GM21526 (cell line): Measurements from ENCODE around the gene TCHHL1.
"Not testable (repeated sequence)": the region's sequence is repeated elsewhere in the genome, so short reads cannot be mapped to it uniquely, and the experiment has no call there.

Source experiments
- ATAC-seq: cut with Tn5 transposase; IDR thresholded peaks from one replicate; pipeline ENCODE4 v1.9.1; 2021; ENCODE audit warnings: moderate library complexity; ENCODE audit not compliant: unreplicated experiment, low FRiP score

TCHHL1 gene

DNA sequence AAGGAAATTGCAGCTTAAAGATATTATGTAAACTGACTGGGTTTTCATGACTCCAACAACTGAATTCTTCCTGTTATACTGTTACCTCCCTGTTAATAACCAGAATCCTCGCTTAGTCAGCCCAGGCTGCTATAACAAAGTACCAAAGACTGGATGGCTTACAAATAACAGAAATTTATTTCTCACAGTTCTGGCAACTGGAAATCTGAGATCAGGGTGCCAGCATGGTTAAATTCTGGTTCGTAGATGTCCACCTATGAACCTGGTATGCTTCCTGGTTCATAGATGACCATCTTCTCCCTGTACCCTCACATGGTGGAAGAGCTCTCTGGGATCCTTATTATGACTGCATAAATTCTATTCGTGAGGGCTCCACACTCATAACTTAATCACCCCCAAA lies 8.1 kb upstream of the TCHHL1 start:
- no peak for ATAC-seq

DNA sequence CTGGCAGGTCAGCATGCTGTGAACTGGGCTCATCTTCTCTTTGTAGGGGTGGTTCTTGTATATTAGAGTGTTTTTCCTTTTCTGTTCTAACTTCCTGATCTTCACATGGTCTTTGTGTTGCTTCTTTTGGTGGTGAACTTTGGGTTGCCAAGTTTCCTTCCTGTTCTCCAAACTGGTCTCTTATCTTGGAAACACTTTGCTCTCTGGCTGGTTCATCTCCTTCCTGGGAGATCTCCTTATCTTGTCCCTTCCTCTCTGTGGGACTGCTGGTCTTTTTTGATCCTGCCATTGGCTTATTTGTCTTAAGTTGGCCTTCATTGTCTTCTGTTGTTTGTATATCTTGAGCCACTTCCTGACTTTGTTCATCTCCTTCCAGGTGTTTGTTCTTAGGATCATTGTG lies 2.1 kb downstream of the TCHHL1 start:
- no peak for ATAC-seq

DNA sequence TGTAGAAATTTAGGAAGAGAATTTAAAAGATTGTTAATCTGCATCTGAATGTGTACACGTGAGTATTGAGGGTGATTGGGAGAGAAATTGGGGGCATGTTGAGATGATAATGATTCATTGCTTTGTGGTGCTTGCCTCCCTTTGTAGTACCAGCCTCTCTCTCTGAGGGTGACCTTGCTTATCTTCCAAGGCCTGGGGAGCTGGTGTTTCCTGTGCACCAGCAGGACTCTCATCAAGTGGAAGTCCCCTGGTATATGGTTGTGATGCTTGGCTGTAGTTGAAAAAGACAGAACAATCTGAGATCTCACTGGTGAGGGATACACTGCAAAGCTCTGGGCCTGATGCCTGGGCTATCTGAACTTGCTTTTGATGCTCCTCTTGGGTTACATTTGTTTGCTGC lies 4.0 kb downstream of the TCHHL1 start:
- ATAC-seq = no peak

DNA sequence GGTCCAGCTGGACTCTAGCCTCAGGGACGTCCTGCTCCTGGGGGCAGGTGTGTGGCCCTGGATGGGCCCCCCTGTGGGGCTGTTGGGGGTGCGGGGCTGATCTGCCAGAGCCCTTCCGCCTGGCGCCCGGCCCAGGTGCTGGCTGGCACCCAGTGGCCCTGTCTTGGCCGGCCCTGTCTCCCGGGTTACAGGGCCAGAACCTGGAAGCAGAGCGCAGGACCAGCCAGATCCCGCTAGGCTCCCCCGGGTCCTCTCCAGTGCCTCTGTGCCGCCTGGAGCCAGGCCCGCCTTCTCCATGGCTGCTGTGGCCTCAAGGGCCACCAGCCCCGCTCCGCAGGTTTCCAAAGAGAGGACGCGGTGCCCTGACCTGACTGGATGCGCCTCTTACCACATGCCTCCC lies 7.8 kb downstream of the TCHHL1 start:
- not testable (repeated sequence) for ATAC-seq

DNA sequence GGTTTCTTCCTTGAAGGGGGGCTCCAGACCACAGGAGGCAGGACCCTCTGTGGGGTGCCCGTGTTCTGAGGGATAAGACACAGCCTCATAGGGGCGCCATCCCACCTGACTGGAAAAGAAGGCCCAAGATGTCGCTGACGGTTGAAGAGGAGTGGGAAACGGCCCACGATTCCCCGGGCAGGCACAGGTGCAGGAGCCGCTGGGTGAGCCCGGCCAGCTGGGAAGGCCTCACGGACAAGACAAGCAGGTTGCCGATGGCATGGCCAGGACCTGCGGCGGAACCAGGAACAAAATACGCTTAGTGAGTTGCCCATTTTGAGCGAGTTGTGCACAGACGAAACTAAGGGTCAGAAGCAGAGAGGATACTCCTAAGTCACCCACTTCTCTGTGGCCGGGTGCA lies 8.4 kb downstream of the TCHHL1 start:
- not testable (repeated sequence) for ATAC-seq

DNA sequence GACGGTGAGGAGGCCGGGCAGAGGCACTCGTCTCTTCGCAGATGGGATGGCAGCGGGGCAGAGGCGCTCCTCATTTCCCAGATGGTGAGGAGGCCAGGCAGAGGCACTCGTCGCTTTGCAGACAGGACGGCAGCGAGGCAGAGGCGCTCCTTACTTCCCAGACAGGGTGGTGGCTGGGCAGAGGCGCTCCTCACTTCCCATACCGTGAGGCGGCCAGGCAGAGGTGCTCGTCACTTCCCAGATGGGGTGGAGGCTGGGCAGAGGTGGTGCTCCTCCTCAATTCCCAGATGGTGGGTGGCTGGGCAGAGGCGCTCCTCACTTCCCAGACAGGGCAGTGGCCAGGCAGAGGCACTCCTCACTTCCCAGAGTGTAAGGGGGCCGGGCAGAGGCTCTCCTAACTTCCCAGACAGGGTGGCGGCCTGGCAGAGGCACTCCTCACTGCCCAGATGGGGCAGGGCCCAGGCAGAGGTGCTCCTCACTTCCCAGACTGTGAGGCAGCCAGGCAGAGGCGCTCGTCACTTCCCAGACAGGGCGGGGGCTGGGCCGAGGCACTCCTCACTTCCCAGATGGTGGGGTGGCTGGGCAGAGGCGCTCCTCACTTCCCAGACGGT lies 9.9 kb downstream of the TCHHL1 start:
- ATAC-seq = no peak

DNA sequence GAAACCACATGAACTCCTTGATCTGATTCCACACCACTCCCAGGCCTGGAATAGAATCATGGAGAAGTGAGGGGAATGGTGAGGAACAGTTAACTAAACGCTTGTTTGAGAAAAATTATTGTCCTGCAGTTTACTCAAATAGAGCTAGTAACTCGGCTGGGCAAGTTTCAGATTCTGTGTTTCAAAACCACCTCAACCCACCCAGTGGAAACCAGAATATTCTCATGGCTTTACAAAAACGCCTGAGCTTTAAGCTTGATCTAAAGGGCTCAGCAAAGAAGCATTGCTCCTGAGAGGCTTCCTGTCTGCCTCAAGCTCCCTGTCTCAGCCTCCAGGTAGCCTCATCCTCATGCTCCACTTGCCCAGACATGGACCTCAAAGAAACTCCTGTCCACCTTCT lies 16.6 kb downstream of the TCHHL1 start:
- ATAC-seq = no peak

DNA sequence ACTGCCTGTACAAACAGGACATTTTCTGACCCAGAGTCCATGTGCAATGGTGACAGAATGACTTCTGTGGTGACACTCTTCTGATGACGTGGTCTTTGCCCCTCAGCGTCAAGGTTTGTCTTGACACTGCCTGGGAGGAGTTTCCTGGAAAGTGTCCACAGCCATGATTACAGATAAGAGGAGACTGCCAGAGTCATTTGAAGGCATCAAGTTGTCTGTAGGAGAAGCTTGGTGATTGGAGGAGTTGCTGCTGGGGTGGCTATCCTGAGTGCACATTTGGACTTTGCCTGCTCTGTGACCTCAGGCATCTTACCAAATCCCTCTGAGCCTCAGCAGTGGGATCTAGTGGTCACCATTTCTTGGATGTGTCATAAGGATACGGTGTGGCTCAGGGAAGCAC lies 17.7 kb downstream of the TCHHL1 start:
- ATAC-seq = no peak

DNA sequence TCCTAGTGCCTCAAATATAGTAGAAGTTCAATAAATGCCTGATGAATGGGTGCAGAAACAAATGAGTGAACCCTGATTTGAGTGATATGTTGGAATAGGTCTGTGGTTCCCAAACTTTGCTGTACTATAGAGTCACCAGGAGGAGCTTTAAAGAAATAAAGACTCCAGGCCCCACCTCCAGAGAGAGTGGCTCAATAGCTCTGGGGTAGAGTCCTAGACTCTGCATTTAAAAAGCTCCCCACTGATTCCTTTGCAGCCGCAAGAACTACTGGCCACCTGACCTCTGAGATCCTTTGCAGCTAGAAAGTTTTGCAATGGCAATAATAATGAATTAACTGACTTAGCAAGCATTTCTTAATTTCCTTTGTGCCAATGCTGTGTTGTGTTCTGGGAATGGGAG lies 20.9 kb downstream of the TCHHL1 start:
- ATAC-seq = no peak

DNA sequence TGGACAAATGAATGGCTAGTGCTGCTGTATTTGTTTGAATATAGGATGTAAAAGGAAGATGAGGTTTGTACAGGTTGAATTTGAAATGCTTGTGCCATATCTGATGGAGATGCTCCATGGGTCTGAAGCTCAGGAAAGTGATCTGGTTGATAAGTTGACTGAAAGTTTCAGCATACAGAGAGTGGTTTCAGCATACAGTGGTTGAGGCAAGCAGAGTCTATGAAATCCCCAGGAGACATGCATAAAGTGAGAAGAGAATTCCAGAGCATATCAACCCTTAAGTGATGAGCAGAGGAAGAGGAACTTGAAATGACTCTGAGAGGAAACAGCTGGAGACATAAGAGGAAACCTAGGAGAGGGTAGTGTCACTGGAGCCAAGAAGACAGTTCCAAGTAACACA lies 21.7 kb downstream of the TCHHL1 start:
- no peak for ATAC-seq

DNA sequence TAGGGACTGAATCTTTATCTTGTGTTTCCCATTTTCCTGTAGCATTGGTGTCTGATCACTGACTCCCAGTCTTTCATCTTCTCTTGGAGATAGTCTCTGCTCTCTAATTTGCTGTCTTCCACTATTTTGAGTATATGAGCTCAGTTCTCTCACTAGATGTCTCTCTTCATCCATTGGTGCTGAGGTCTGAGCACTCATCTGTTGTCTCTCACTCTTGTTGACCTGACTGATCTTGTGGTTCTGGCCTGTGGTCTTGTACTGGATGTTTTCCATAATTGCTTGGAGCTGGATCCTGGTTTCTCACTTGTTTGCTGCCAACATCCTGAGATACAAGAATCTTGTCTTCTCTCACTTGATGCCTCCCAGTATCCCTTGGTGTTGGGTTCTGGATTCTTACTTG lies 26.9 kb downstream of the TCHHL1 start:
- no peak for ATAC-seq

DNA sequence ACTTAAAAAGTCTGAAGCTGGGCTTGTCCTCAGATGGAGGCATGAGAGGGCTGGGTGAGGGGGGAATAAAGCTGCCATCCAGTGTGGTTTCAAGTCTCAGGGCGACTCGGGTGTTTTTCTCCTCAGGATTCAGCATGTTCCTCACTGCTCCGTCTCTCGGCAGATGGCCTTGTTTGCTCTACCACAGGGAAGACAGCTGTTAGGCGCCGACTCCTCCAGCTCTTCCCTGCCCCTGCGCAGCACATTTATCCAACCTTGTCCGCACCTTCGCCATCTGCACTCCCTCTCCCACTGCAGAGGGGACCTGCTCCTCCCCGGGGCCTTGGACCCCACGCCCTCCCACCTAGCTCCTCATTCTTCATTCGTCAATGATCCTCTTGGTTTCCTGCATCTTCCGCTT lies 35.5 kb downstream of the TCHHL1 start:
- ATAC-seq = no peak

DNA sequence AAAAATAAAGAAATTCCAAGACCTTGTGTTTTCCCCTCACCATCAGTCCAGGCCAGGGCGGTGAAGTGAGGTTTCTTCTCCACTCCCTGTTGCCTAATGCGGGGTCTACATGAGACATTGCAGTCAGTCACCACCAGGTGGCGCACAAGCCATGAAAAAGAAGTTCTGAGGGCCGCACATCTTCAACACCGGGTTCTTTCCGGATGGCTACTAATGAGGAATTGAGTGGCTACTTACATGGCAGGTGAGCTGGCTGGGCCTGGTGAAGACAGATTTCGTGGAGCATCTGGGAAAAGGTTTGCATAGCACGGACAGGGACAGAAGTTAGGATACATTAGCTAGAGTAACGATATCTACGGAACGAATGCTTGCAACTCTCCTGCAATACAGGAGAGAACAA lies 36.3 kb downstream of the TCHHL1 start:
- no peak for ATAC-seq

DNA sequence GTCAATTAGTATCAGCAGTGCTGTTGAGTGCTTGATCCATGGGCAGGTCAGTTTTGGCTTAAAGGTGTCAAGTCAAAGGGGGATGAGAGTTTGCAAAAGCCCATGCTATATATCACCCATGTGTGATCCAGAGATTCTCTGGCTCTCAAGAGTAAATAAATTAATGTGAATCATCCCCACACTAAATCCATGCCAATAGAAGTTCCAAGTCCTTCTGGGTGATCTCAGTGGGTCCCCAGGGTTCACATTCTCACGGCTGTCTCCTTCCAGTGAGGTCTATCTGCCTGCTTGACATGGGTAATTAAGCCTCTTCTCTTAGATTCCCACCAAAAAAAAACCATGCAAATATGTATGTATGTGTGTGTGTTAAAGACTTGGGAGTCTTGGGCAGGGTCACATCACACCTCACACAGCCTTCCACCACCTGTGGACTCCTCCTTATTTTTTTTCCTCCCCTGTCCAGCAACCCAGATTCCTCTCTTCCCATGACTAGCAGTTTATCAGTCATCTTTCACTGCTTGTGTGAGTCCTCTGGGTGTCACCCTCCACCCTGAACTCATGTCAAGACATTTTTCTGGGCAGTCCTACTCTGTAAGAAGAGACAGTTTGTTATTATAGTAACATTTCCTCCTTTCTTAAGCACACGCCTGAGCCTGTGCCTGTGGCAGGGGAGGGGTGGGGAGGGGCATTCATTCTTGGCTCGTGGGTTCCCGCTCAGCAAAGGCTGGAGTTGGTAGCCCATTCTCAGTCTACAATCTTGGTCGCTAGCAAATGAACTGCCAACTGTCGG lies 37.8 kb downstream of the TCHHL1 start:
- ATAC-seq = no peak

DNA sequence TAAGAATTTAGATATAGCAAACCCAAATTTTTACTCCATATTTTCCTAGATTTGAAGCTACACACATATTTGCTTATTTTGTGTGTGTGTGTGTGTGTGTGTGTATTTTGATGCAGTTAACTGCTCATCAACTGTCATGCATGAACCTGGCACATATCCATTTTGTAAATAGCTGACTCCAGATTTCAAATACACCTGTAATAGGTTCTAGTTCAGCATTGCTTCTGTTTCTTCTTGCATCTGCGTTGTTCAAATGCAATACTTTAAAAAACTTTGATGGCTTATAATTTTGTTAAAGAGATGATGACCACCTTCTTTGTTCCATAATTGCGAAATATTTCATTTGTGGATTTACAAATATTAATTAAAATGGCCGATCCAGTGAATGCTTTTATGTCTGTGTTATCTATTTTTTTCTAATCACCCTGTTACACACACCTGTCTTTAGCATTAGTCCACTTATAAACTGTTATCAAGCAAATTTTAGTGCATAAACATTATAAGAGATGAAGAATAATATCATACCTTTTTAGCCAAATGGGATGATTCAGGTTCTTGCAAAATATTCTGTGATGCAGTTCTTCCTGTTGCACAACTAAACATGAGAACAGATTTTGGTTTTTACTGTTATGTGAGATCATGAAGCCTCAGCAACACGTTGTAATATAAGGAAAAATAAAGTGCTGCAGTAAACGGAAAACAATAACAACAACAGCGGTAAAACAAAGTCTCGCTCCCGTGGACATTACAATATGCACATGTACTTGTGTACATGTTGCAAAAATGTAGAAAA lies 39.4 kb downstream of the TCHHL1 start:
- ATAC-seq = no peak

DNA sequence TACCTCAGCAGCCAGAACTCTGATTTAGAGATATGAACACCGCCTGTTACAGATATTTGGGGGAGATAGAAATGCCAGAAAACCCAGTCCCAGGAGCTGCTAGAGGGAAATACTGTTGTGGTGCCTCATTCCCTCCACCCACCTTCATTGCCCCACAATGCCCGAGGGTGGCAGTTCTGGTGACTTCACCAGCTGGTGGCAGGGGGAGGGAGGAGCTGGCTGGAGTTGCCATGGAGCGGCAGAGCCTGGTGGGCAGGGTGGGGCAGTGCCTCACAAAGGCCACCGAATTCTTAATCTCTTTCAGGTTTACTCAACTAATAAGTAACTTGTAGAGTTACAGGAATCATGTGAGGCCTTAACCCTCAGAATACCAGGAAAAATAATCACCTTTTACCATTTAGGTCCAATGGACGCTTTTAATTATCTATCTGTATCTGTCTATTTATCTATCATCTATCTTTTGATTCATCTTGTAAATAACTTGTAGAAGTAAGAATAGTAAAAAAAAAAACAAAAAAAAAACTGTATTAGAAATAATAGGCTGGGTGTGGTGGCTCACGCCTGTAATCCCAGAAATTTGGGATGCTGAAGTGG lies 40.4 kb downstream of the TCHHL1 start:
- ATAC-seq = no peak

DNA sequence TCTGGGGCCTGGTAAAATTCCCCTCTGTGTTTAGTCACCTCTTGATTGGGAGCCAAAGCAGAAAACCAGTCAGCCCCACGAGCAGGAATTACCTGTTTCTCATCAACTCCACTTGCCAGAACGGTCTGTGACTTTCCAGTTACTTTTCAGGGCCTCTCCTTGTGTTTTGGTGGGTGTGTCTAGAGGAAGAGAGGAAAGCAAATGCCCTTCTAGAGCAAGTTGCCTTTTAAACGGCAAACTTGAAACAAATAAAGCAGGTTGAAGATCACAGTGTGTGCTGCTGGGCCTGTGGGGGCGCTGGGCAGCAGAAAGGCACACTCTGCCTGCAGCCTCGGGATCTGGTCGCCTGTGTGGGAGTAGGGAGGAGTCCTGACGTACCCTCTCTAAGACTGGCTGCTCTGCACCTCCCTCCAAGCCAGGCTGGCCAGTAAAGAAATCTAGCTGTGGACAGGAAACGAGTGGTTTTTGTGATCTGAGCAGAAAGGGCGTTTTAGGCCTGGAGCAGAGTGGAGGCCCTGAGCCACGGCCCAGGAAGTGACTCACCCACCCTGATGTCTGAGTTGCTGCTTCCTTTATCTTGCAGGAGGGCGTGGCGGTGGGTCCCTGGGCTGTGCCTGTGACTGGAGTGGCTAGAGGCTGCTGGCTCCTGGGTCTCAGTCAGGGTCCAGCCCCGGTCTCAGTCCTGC lies 41.0 kb downstream of the TCHHL1 start:
- peak; percentile 92 for ATAC-seq

DNA sequence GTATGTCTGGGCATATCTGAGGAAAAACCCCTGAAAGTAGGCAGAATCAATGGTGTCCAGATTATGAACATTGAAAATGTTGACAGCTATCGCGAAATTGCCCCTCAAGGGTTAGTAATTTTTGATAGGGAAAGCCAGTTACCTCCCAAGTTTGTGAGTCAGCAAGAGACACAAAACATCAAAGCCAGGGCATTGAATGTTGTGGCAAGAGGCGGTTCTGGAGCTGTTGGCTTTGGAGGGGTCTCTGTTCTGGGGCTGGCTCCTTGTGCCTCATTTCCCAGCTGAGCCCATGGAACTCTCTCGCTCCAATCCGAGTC lies 41.5 kb downstream of the TCHHL1 start:
- no peak for ATAC-seq

DNA sequence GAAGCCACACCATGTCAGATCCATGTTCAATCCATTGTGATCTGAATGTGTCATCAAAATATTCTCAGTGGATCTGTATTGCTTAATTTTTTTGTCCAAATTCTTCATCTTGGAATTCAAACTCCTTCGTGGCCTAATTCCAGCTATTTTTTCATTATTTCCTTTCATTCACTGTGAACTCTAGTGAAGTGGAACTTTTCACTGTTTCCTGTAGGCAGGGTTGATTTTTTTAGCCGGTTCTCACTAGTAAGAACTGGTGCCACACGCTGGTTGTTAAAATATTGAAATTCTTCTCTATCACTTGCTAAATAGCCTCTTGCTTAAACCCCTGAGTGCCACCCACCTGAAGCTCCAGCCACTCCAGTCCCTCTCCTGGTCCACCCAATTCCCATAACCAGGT lies 44.5 kb downstream of the TCHHL1 start:
- no peak for ATAC-seq

DNA sequence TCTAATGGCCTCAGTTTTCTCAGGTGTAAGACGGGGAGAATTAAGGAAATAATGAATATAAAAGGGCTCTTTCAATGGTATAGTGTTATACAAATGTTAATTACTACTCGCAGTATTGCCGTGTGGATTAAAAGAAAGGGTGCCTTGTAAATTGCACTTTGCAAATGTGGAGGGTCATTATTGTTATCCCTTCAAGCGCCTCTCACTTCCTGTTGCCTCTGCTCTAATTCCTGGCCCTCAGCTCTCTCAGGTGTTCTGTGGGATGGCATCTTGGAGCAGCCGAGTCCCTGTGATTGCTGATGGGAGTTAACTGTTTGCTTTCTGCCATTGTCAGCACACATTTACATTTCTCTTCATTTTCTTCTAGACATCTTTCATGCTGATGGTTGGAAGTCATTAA lies 45.0 kb downstream of the TCHHL1 start:
- no peak for ATAC-seq

DNA sequence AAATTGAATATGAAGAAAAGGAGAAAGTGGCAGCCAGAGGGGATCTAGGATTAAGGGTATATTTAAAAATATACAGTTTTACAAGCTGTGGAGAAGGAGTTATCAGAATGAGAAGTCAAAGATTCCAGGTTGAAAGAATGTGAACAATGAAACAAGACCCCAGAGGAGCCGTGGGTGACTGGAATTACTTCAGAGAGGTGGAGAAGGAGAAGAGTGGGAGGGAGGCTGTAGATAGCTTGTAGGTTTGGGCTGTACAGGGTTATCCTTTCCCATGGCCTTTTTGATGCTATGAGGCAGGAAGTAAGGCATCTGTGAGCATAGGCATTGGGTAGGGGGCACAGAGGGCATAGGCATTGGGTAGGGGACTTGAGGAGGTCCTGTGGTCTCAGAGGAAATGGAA lies 46.8 kb downstream of the TCHHL1 start:
- ATAC-seq = no peak
